Duodenal mucosa (tissue), 2 donors: Measurements from ENCODE around the gene IGDCC3.

Source experiments
- H3K27ac ChIP-seq: one replicate; pipeline ENCODE4 v1.7.0; 2013; ENCODE audit warnings: low read depth, low read length
- H3K27me3 ChIP-seq, 2 donors: one replicate each; pipeline ENCODE4 v1.7.0; 2013; ENCODE audit warnings: low read length in 2 of 2, control low read depth in 1 of 2; ENCODE audit not compliant: insufficient read depth in 2 of 2, control insufficient read depth in 1 of 2
- H3K36me3 ChIP-seq, 2 donors: one replicate each; pipeline ENCODE4 v1.7.0; 2013; ENCODE audit warnings: low read length in 2 of 2, control low read depth in 1 of 2; ENCODE audit not compliant: insufficient read depth in 2 of 2, control insufficient read depth in 1 of 2
- H3K4me1 ChIP-seq, 2 donors: one replicate each; pipeline ENCODE4 v1.7.0; 2013; ENCODE audit warnings: low read length in 2 of 2, control low read depth in 1 of 2; ENCODE audit not compliant: insufficient read depth in 2 of 2, control insufficient read depth in 1 of 2
- H3K4me3 ChIP-seq, 2 donors: one replicate each; pipeline ENCODE4 v1.7.0; 2013; ENCODE audit warnings: low read length in 2 of 2, low read depth in 1 of 2
- H3K9ac ChIP-seq, 2 donors: one replicate each; pipeline ENCODE4 v1.7.0; 2013; ENCODE audit warnings: low read length in 2 of 2, low read depth in 1 of 2
- H3K9me3 ChIP-seq, 2 donors: one replicate each; pipeline ENCODE4 v1.7.0; 2013; ENCODE audit warnings: low read length in 2 of 2, control low read depth in 1 of 2; ENCODE audit not compliant: control insufficient read depth in 1 of 2

IGDCC3 gene

DNA sequence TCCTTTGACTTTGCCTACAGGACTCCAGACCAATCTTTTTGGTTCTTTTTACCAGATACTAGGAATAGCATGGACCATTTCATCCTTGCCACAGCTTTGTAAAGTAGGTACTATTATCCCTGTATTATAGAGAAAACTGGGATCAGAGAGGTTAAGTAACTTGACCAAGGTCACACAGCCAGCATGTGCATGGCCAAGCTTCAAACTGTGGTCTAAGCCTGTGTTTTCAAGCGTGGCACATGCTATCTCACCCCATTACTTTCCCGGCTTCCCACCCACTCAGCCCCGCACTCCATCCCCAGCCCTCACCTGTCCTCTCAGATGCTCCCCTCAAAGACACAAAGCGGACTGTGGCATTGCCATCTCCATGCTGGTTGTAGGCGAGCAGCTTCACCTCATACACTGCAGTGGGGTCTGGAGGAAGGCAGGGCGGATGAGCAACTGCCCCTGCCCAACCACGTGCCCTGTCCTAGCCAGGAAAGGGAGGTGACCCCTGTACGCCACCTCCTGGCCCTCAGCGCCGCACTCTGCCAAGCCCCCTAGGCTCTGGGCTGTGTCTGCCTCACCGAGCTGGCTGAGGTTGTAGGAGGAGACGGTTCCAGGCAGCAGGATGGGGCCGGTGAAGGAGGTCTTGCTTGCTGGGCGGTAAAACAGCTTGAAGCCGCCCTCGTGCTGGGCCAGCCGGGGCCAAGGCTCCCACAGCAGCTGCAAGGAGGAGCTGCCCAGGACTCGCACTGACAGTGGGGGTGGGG lies 47.6 kb downstream of the IGDCC3 start:
- H3K27ac ChIP-seq, result no peak overlapping the region
- no peak overlapping the region for H3K4me3 ChIP-seq
- no peaks in the 10 kb centered on the region for H3K36me3 ChIP-seq
- H3K4me1 ChIP-seq, result no peaks in the 10 kb centered on the region
- H3K27me3 ChIP-seq, result no peaks in the 10 kb centered on the region
- no peak overlapping the region for H3K9ac ChIP-seq
- H3K9me3 ChIP-seq, result no peaks in the 10 kb centered on the region

DNA sequence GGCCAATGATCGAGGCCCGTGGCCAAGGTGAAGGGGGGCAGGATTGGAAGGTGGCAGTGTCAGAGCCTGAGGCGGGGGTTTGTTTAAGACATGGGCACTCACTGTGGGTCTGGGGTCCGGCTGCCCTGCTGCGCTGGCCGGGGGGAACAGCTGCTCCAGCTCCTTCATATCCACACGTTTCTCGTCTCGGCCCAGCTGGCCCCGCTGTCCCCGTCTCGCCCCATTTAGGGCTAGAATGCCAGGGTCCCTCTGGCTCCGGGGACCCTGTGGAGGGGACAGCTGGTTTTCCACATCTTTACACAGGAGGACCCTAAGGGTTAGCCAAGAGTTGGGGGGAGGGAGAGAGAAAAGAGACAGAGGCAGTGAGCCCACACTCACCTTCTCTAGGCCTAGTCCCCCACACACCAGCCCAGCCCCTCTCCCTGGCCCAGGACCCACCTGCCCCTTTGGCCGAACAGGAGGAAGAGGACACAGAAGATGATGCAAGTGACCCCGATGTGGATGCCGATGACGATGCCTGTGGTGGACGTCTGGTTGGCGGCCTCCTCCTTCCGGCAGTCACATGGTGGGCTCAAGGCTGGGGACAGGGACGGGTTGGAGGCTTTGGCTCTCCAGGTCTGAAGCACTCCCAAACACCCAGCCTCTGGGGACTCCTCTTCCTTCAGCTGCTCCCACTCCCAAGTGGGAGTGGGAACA lies 48.4 kb downstream of the IGDCC3 start:
- H3K27ac ChIP-seq, result no peak overlapping the region
- no peak overlapping the region for H3K4me3 ChIP-seq
- H3K4me1 ChIP-seq, result no peaks in the 10 kb centered on the region
- no peaks in the 10 kb centered on the region for H3K9me3 ChIP-seq
- no peaks in the 10 kb centered on the region for H3K36me3 ChIP-seq
- no peak overlapping the region for H3K9ac ChIP-seq
- no peaks in the 10 kb centered on the region for H3K27me3 ChIP-seq

DNA sequence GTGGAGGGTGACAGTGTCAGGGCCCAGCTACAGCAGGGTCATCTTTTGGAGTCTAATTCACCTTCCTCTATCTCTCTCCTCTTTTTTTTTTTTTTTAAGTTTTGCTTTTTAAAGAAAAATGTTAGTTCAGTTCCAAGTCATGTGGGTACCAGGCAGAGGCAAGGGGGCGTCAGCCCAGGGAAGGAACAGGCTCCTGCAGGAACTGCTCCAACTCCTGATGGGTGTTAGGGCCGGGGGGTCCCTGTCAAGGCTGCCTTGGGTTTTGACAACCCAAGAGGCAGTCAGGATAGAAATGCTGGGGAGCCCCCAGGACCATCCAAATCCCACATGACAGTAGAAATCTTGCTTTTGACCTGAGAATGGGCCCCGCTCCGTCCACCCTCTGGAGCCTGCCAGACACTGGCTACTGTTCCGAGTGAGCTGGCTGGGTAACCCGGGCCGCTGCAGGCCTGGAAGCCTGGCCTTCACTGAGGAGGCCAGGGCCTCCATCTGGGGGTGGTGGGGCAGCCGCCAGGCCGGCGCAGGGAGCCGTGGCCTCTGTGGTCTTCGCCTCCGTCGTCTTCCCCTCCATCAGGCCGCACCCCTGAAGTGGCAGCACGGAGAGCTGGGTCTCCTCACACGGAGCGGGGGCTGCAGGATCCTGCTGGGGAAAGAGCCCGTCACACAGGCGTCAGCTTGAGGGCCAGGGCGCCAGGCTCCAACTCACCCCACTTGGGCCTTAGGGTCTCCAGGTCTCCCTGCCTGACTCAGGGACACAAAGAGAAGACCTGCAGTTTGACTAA lies 49.1 kb downstream of the IGDCC3 start:
- Histone ChIP-seq H3K27me3 (no peaks in the 10 kb centered on the region), H3K9me3 (no peaks in the 10 kb centered on the region), H3K36me3 (no peaks in the 10 kb centered on the region), H3K4me1 (no peaks in the 10 kb centered on the region), H3K27ac (no peak overlapping the region), H3K9ac (no peak overlapping the region), H3K4me3 (no peak overlapping the region)

DNA sequence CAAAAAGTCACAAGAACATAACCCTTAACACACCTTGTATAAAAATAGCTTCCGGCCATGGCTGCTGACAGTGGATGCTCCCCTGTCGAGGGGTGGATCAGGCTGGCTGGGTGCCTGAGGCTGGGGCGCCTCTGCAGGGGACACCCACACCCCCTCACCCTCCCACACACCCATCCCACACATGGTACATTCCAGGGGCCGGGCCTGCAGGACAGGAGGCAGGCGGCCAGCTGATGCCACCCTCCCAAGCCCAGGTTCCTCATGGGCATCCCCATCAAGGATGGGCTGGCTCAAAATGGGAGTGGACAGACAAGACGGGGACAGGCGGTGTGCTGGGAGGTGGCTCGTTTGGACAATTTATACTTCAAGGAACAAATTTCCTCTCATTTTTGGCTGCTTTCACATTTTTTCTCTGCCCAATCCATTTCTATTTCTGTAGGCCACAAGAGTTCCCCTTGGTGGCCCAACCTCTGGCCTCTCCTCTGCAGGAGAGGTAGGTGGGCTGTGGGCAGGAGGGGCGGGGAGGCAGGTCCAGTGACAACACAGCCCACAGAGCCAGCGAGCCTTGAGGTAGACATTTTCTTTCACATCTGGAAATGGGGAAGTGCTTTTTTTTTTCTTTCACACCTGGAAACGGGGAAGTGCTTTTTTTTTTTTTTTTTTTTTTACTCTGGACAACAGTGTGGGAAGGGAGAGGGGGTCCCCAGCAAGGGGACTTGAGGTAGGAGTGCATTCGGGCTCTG lies 50.0 kb downstream of the IGDCC3 start:
- Histone ChIP-seq H3K9me3 (no peaks in the 10 kb centered on the region), H3K27me3 (no peaks in the 10 kb centered on the region), H3K36me3 (no peaks in the 10 kb centered on the region), H3K27ac (no peak overlapping the region), H3K4me3 (no peak overlapping the region), H3K9ac (no peak overlapping the region), H3K4me1 (no peaks in the 10 kb centered on the region)

DNA sequence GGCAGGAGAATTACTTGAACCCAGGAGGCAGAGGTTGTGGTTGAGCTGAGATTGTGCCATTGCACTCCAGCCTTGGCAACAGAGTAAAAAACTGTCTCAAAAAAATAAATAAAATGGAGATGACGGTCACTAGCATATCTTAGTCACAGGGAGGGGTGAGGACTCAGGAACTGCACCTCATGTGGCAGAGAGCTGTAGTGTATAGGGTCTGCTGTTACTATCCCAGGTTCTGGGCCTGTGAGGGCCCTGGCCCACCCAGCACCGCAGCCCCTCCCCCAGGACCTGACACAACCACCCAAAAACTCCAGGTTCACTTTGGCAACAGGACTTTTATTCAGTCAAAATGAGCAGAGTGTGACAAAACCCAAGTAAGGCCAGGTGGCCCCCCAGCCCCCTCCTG lies 51.0 kb downstream of the IGDCC3 start:
- Histone ChIP-seq H3K9me3 (no peaks in the 10 kb centered on the region), H3K9ac (no peak overlapping the region), H3K4me3 (no peak overlapping the region), H3K27ac (no peak overlapping the region), H3K36me3 (no peaks in the 10 kb centered on the region), H3K4me1 (no peaks in the 10 kb centered on the region), H3K27me3 (peaks cover 0 to under 1% of the 10 kb centered on the region in 2 donors)

DNA sequence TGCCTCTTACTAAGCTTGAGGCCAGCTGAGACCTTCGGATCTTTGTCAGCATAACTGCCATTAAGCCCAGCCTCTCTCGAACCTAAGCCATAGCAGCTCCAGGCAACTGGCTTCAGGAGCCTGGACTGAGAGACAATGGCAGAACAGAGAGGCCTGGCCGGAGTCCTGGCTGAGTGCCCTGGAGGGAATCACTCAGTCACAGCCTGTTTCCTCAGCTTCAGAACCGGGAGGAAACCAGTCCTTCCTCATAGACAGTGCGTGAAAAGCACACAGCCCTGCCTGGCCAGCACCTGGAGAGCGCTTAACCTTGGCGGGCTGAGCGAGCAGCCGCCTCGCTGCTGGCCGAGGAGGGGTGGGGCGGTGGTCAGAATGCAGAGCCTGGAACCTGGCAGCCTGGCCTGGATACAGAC lies 51.7 kb downstream of the IGDCC3 start:
- no peak overlapping the region for H3K9ac ChIP-seq
- peaks cover 0 to 4% of the 10 kb centered on the region in 2 donors for H3K27me3 ChIP-seq
- H3K36me3 ChIP-seq, result no peaks in the 10 kb centered on the region
- no peak overlapping the region for H3K27ac ChIP-seq
- no peaks in the 10 kb centered on the region for H3K4me1 ChIP-seq
- H3K9me3 ChIP-seq, result no peaks in the 10 kb centered on the region
- H3K4me3 ChIP-seq, result no peak overlapping the region

DNA sequence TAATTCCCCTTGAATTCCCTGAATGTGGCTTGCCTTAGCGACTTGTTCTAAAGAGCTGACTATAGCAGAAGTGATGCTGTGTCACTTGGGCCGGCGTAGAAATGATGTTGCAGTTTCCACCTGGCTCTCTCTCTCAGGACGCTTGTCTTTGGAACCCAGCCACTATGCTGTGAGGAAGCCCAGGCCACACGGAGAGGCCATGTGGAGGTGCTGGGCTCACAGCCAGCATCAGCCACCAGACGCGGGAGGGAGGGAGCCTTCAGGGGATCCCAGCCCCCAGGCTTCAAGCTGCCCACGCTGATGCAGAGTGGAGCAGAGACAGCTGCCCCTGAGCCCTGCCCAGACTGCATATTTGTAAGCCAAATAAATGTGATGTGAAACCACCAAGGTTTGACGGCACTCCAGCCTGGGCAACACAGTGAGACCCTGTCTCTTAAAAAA lies 54.7 kb downstream of the IGDCC3 start:
- H3K27me3 ChIP-seq, result peaks cover 0 to 4% of the 10 kb centered on the region in 2 donors
- H3K4me3 ChIP-seq, result no peak overlapping the region
- H3K27ac ChIP-seq, result no peak overlapping the region
- no peaks in the 10 kb centered on the region for H3K9me3 ChIP-seq
- H3K9ac ChIP-seq, result no peak overlapping the region
- H3K4me1 ChIP-seq, result no peaks in the 10 kb centered on the region
- H3K36me3 ChIP-seq, result no peaks in the 10 kb centered on the region

DNA sequence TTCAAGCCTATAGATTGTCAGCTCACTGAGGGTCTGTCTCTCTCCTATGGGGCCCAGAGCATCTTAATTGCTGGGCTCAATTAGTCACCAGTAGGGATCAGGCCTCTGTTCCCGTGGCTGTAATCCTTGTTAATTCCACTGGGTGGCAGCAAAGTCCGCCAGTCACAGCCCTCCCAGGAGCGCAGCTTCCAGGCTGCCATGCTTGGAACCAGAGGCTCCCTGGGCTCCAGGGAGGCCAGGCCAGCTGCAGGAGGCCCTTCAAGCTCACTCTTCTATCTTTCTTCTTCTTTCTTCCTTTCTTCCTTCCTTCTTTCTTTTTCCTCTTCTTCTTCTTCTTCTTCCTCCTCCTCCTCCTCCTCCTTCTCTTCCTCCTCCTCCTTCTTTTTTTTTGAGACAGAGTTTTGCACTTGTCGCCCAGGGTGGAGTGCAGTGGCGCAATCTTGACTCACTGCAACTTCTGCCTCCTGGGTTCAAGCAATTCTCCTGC lies 58.9 kb downstream of the IGDCC3 start:
- H3K27ac ChIP-seq, result no peak overlapping the region
- H3K4me3 ChIP-seq, result no peak overlapping the region
- H3K9me3 ChIP-seq, result no peaks in the 10 kb centered on the region
- no peaks in the 10 kb centered on the region for H3K36me3 ChIP-seq
- no peak overlapping the region for H3K9ac ChIP-seq
- H3K27me3 ChIP-seq, result peaks cover 0 to 4% of the 10 kb centered on the region in 2 donors
- H3K4me1 ChIP-seq, result no peaks in the 10 kb centered on the region

DNA sequence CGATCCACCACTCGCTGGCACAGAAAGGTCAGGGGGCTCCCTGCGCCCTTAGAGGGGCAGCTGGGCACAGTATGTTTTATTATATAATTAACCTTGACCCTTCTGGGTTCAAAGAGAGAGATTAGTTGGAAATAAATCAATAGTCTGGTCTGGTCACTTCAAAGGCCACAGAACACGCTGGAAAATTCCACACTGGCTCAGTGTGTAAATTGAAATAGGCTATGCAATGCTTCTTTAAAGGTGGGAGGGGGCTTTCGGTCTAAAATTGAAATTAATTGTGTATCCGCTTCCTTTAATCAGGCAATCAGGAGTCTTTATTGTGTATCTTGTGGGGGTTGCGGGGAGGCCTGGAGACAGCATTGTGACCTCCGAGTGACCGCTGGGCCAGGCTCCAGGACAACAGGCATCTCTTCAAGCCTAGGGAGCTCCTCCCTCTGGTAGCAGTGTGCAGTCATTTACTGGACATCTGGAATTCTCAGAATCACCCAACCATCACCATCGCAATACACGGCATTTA lies 65.3 kb downstream of the IGDCC3 start:
- Histone ChIP-seq H3K9me3 (no peaks in the 10 kb centered on the region), H3K4me3 (no peak overlapping the region), H3K4me1 (no peaks in the 10 kb centered on the region), H3K27me3 (no peaks in the 10 kb centered on the region), H3K27ac (no peak overlapping the region), H3K9ac (no peak overlapping the region), H3K36me3 (no peaks in the 10 kb centered on the region)
